CD4-positive, alpha-beta T cell treated with Interferon alpha-2 for 1 hour (primary cell): ENCODE data around the gene CHRNG.

ENCODE experiments used
- DNase-seq, 2 donors: peaks; one replicate each; pipeline ENCODE4 v3.0.0-alpha.2; 2020 to 2022

CHRNG gene

GRCh38 chr2:232581725-232582124, 42.2 kb downstream of the CHRNG start:
- DNase-seq = no peak

- DNase-seq = no peak
Observed at GRCh38 chr2:232584238-232584637, 44.7 kb downstream of the CHRNG start.

DNA sequence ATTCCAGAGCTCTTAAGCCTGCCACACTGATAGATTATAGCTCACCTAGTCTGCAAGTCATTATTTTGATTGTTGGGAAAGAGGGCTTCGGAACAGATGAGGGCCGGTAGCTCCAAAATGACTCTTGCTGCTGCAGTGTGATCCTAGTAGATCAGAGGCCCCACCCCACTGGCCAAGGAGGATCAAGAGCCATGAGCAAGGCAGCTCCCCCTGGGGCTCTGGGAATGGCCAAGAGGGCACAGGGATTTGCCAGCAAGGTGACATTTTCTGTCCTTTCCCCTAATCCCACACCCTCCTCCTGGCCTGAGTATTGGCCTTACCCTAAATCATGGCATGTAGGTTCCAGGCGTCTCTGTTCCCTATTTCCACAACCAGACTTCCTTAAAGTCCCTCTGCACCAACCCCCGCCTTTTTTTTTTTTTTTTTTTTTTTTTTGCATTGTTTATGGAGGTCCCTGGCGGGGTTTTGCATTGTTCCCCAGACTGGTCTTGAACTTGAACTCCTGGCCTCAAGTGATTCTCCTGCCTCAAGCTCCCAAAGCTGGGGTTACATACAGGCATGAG, 47.5 kb downstream of the CHRNG start:
- DNase-seq = no peak

GRCh38 chr2:232587512-232587911, 48.0 kb downstream of the CHRNG start:
- DNase-seq = no peak

GRCh38 chr2:232588031-232588430, 48.5 kb downstream of the CHRNG start:
- no peak for DNase-seq

GRCh38 chr2:232588680-232589585, 49.4 kb downstream of the CHRNG start:
- DNase-seq = no peak

- DNase-seq = no peak
Observed at GRCh38 chr2:232592772-232593395, 53.4 kb downstream of the CHRNG start.

DNA sequence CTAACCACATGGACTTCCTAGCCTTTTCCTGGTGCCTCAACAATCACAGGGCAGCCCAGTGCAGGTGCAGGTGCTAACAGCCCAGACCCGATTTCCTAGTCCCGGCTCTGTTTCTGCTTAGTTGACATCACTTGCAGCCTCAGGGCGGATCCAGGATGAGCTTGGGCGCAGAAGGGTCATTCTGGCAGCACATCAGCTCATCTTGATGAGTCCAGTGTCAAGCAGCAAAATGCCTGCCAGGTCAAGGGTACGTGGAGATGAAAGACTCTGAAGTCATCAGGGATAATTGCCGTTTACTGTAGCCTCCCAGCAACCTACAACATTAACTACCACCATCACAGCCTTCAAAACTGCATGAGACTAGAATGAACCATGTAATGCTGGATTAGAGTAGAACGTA, 54.5 kb downstream of the CHRNG start:
- DNase-seq = no peak
